ENCODE measurements around the gene PRDM16.

The PRDM16 gene

GRCh38 chr1:3450202-3450863, 381.3 kb downstream of the PRDM16 start:
- no peak for DNase-seq

- no peak for DNase-seq
These were observed 382.0 kb downstream of the PRDM16 start for GRCh38 chr1:3450983-3451382.

GRCh38 chr1:3451994-3452865, 383.2 kb downstream of the PRDM16 start:
- DNase-seq = no peak

GRCh38 chr1:3452866-3453175, 383.8 kb downstream of the PRDM16 start:
- no peak for DNase-seq

GRCh38 chr1:3453203-3453761, 384.3 kb downstream of the PRDM16 start:
- DNase-seq = no peak

- DNase-seq = no peak
These were observed 385.1 kb downstream of the PRDM16 start, which contains the start of gene ARHGEF16 for GRCh38 chr1:3453891-3454810. Gene ARHGEF16, plus strand, starts transcription at chr1:3454665. Its CDS starts 8,420 bp downstream, at chr1:3463085.

GRCh38 chr1:3454811-3455618, 386.0 kb downstream of the PRDM16 start:
- DNase-seq = no peak

- DNase-seq = no peak
These were observed 386.9 kb downstream of the PRDM16 start for GRCh38 chr1:3455670-3456448.

- no peak for DNase-seq
These were observed 387.5 kb downstream of the PRDM16 start for GRCh38 chr1:3456449-3456963.

- DNase-seq = no peak
These were observed 388.2 kb downstream of the PRDM16 start for GRCh38 chr1:3456964-3457909.

GRCh38 chr1:3457910-3458883, 389.2 kb downstream of the PRDM16 start:
- no peak for DNase-seq

- no peak for DNase-seq
These were observed 390.3 kb downstream of the PRDM16 start for GRCh38 chr1:3459051-3459908.

- DNase-seq = no peak
These were observed 391.1 kb downstream of the PRDM16 start for GRCh38 chr1:3459940-3460671.

- no peak for DNase-seq
These were observed 391.7 kb downstream of the PRDM16 start for GRCh38 chr1:3460672-3461131.

GRCh38 chr1:3461238-3461933, 392.4 kb downstream of the PRDM16 start:
- no peak for DNase-seq

- no peak for DNase-seq
These were observed 392.9 kb downstream of the PRDM16 start for GRCh38 chr1:3461934-3462275.

Data from SIG-M5 (cell line).